OCI-LY3 (cell line): ENCODE data around the gene LGI1.

Source experiments
- CTCF ChIP-seq: fragments of 200-600, 300-600 bp; sonication (generic); IDR thresholded peaks from 2 replicates; pipeline ENCODE4 v1.5.1; 2014; ENCODE audit warnings: antibody characterized with exemption, low read length, low read depth
- EZH2phosphoT487 ChIP-seq: fragments of 200-600 bp; shearing (Covaris generic); IDR thresholded peaks from 2 replicates; pipeline ENCODE4 v1.6.1; 2018; ENCODE audit warnings: antibody characterized with exemption, mixed run types, low read depth

GRCh38 chr10:93711891-93712290 lies 45.8 kb upstream of the LGI1 start:
- TF ChIP-seq CTCF (no peak), EZH2phosphoT487 (no peak)
